SU-DHL-6 (cell line): ENCODE measurements around the gene DOCK3.

Experiments used
- H2AFZ ChIP-seq: fragments of 200-600 bp; sonication (generic); 2 replicates; pipeline ENCODE4 v1.6.1; 2014; ENCODE audit warnings: low read depth, mild to moderate bottlenecking, moderate library complexity, mixed read lengths, antibody characterized with exemption, low read length; ENCODE audit not compliant: severe bottlenecking
- H3F3A ChIP-seq: fragments of 200-600 bp; shearing (Covaris generic); 2 replicates; pipeline ENCODE4 v1.6.0; 2016; ENCODE audit warnings: antibody characterized with exemption, mild to moderate bottlenecking; ENCODE audit not compliant: insufficient read depth
- H3K27ac ChIP-seq: fragments of 200-600 bp; sonication (generic); 2 replicates; pipeline ENCODE4 v1.5.1; 2016; ENCODE audit warnings: low read depth, mild to moderate bottlenecking, low read length, moderate library complexity, mixed read lengths
- H3K27me3 ChIP-seq: fragments of 200-600 bp; sonication (generic), shearing (Covaris generic); 2 replicates; pipeline ENCODE4 v1.6.0; 2014; ENCODE audit warnings: mild to moderate bottlenecking, low read length
- H3K36me3 ChIP-seq: fragments of 200-600 bp; sonication (generic); 2 replicates; pipeline ENCODE4 v1.6.1; 2014; ENCODE audit warnings: mild to moderate bottlenecking, low read length, mixed read lengths
- H3K4me2 ChIP-seq: fragments of 300-600, 200-600 bp; shearing (Covaris generic), sonication (generic); 2 replicates; pipeline ENCODE4 v1.6.0; 2014; ENCODE audit warnings: low read length, low read depth, mild to moderate bottlenecking; ENCODE audit not compliant: poor library complexity, severe bottlenecking
- H3K4me3 ChIP-seq: fragments of 200-600 bp; sonication (generic); 2 replicates; pipeline ENCODE4 v1.5.1; 2014; ENCODE audit warnings: antibody characterized with exemption, low read length, mild to moderate bottlenecking, mixed read lengths; ENCODE audit not compliant: insufficient read depth, poor library complexity, severe bottlenecking
- H3K79me2 ChIP-seq: fragments of 200-600 bp; sonication (generic); 2 replicates; pipeline ENCODE4 v1.6.1; 2014; ENCODE audit warnings: mild to moderate bottlenecking, low read length, moderate library complexity; ENCODE audit not compliant: insufficient read depth
- H3K9ac ChIP-seq: fragments of 200-600 bp; sonication (generic); 2 replicates; pipeline ENCODE4 v1.7.0; 2014; ENCODE audit warnings: mild to moderate bottlenecking, low read length
- H3K9me2 ChIP-seq: fragments of 200-600 bp; sonication (generic); replicated peaks from 2 replicates; pipeline ENCODE4 v1.6.1; 2014; ENCODE audit warnings: low read length; ENCODE audit not compliant: insufficient read depth
- H3K9me3 ChIP-seq: fragments of 200-600 bp; sonication (generic); 2 replicates; pipeline ENCODE4 v1.6.1; 2014; ENCODE audit warnings: low read length, mixed read lengths; ENCODE audit not compliant: insufficient read depth
- H4K20me1 ChIP-seq: fragments of 200-600 bp; sonication (generic); 2 replicates; pipeline ENCODE4 v1.6.1; 2014; ENCODE audit warnings: low read depth, mild to moderate bottlenecking, antibody characterized with exemption, low read length, moderate library complexity, mixed read lengths
- CTCF ChIP-seq: fragments of 200-600 bp; sonication (generic); IDR thresholded peaks from one replicate; pipeline ENCODE4 v1.5.1; 2017; ENCODE audit warnings: antibody characterized with exemption, mild to moderate bottlenecking, low read length, moderate library complexity; ENCODE audit not compliant: insufficient read depth, poor library complexity, severe bottlenecking
- EZH2phosphoT487 ChIP-seq: fragments of 200-600 bp; sonication (generic), shearing (Covaris generic); conservative IDR thresholded peaks from 2 replicates; pipeline ENCODE4 v1.6.1; 2018; ENCODE audit warnings: mild to moderate bottlenecking, antibody characterized with exemption, low read length, moderate library complexity, mixed read lengths

The DOCK3 gene

GRCh38 chr3:51156147-51156546 lies 481.4 kb downstream of the DOCK3 start:
- no peak overlapping the region for H3K4me2 ChIP-seq
- no peak for TF ChIP-seq EZH2phosphoT487
- no peak for TF ChIP-seq CTCF
- H3K4me3 ChIP-seq: no peak overlapping the region
- no peak overlapping the region for H3K27ac ChIP-seq
- no peaks in the 10 kb centered on the region for H3K27me3 ChIP-seq
- no peaks in the 10 kb centered on the region for H3K79me2 ChIP-seq
- no peaks in the 10 kb centered on the region for H3F3A ChIP-seq
- H3K9ac ChIP-seq: no peak overlapping the region
- H3K9me3 ChIP-seq: no peaks in the 10 kb centered on the region
- H3K9me2 ChIP-seq: no peaks in the 10 kb centered on the region
- no peaks in the 10 kb centered on the region for H4K20me1 ChIP-seq
- H2AFZ ChIP-seq: no peak overlapping the region
- no peaks in the 10 kb centered on the region for H3K36me3 ChIP-seq

GRCh38 chr3:51163051-51163450 lies 488.3 kb downstream of the DOCK3 start:
- Histone ChIP-seq H3F3A (no peaks in the 10 kb centered on the region), H3K9me2 (no peaks in the 10 kb centered on the region), H4K20me1 (no peaks in the 10 kb centered on the region), H3K36me3 (no peaks in the 10 kb centered on the region), H3K27ac (no peak overlapping the region), H3K4me2 (no peak overlapping the region), H3K9me3 (no peaks in the 10 kb centered on the region), H3K4me3 (no peak overlapping the region), H2AFZ (no peak overlapping the region), H3K9ac (no peak overlapping the region), H3K79me2 (no peaks in the 10 kb centered on the region), H3K27me3 (no peaks in the 10 kb centered on the region)
- TF ChIP-seq EZH2phosphoT487 (no peak), CTCF (no peak)

GRCh38 chr3:51173518-51174271 lies 499.0 kb downstream of the DOCK3 start:
- no peak for TF ChIP-seq CTCF
- no peak for TF ChIP-seq EZH2phosphoT487
- no peak overlapping the region for H2AFZ ChIP-seq
- no peak overlapping the region for H3K9ac ChIP-seq
- H3K9me2 ChIP-seq: no peaks in the 10 kb centered on the region
- no peak overlapping the region for H3K4me2 ChIP-seq
- H3K27ac ChIP-seq: no peak overlapping the region
- no peaks in the 10 kb centered on the region for H3F3A ChIP-seq
- no peaks in the 10 kb centered on the region for H3K27me3 ChIP-seq
- H3K36me3 ChIP-seq: no peaks in the 10 kb centered on the region
- no peaks in the 10 kb centered on the region for H3K9me3 ChIP-seq
- no peak overlapping the region for H3K4me3 ChIP-seq
- H4K20me1 ChIP-seq: no peaks in the 10 kb centered on the region
- no peaks in the 10 kb centered on the region for H3K79me2 ChIP-seq
